Measurements from ENCODE around the gene ERI3.
"Not testable (repeated sequence)": the region's sequence is repeated elsewhere in the genome, so short reads cannot be mapped to it uniquely, and the experiment has no call there.

Gene ERI3

DNA sequence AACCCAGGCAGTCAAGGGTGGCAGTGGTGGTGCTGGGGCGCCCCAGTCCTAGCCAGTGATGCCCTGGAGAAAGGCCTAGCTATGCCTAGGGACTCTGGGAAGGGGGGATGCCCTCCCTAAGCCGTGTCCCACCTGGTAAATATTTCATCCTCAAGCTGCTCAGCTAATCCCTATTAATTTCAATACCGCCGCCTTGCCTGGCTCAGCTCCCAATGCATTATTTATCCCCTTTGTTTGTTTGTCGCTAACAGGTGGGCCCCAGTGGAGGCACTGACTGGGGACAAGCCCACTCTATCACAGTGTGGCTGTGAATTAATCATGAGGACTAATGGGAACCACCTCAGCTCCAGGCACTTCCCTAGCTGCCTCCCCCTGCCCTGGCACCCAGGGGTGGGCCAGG, 119.2 kb downstream of the ERI3 start:
- no peak for DNase-seq

- no peak for DNase-seq
Measured at GRCh38 chr1:44233593-44233992, 121.5 kb downstream of the ERI3 start.

- no peak for DNase-seq
Measured at GRCh38 chr1:44230796-44231195, 124.3 kb downstream of the ERI3 start.

DNA sequence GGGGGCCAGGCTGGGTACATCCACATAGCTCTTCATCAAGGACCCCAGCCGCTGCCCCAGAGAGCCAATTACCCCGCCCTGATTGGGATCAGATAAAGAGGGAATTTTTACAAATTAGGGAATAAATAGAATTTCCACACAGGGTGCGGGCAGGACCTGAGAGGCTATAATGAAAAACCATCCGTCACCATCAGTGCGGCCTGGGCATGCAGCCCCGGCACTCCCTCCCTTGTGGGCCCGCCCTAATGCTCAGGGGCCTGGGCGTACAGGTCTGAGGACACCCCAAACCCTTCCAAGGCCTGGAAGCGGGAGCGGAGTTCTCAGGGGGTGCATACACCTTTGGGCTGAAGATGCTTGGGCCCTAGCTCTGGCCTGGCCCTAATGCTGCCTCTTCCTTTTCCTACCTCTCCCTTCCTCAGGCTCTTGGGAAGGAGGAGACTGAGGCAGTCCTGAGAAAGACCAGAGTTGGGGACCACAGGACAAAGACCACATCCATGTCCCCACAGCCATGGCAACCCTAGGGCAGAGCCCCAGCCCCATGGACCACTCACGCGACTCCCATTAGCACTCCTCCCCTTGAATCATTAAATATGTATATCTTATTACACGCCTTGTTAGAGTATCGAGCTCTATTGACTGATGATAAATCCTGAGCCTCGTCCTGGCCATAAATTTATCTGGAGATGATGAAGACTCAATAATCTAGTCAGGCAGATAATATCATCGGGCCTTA, 125.5 kb downstream of the ERI3 start:
- no peak for DNase-seq

DNA sequence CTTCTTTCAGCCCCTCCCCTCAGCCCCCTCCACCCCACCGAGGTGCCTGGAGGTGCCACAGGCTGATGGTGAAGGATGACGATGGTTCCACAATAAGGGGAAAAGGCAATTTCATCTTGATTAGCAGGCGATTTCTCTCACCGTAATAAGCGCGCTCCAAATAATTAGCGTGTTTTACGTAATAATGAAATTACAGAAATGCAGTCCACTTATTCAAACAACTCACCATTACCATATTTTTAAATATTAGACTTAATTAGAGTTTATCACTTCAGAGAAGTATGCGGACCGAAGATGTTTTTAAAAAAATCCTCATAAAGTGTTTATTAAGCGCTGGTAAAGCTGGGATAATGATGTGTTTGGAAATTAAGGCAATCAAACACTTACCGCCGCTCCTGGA, 126.8 kb downstream of the ERI3 start:
- no peak for DNase-seq

- no peak for DNase-seq
Measured at GRCh38 chr1:44227211-44227610, 127.8 kb downstream of the ERI3 start.

DNA sequence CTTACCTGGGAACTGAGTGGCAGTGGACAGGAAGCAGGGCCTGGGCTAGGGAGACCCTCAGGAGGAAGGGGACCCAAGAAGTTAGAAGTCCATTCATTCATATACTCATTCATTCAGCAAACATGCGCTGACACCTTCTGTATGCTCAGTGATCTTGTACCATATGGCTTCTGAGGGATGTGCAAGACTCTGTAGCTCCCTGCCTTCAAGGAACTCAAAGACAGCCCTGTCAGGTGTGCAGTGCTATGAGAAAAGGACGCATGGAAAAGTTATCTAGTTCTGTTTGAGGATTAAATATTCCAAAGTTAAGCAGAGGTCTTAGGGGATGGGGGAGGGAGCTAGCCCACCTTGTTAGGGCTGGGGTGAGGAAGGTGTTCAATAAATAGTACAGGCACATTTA, 129.3 kb downstream of the ERI3 start:
- no peak for DNase-seq

- no peak for DNase-seq
Measured at GRCh38 chr1:44223187-44223610, 131.9 kb downstream of the ERI3 start.

DNA sequence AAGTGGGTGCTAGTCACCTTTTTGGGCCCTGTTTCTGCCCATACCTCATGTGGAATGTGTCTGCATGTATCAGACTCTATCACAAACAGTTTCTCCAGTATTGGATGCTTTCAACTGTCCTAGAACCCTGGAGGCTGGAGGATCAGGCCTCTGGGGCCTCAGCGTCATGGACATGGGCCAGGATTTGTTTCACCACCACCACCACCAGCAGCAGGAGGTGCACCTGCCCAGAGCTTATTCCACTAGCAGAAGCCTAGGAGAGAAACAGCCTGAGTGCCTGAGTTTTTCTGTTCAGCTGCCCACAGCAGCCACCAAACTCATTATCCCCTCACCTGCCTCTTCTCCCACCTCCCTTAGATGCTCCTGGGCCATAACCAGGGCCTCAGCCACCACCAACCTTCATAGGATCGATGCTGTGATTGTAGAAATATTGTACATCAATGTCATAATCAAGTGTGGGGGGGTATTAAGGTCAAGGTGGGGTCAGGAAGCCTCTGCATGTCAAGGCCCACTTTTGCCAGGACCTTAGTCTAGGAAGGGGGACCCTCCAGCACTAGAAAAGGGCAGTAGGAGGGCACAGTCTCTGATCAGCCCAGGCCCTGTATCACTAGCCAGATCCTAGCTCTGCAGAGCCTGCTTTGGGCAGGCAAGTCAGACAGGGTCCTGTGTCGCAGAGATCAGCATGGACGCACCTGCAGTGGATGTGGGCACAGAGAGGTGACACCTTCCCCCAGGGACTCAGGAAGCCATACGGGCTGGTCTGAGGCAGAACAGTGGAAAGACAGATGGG, 132.5 kb downstream of the ERI3 start:
- no peak for DNase-seq

DNA sequence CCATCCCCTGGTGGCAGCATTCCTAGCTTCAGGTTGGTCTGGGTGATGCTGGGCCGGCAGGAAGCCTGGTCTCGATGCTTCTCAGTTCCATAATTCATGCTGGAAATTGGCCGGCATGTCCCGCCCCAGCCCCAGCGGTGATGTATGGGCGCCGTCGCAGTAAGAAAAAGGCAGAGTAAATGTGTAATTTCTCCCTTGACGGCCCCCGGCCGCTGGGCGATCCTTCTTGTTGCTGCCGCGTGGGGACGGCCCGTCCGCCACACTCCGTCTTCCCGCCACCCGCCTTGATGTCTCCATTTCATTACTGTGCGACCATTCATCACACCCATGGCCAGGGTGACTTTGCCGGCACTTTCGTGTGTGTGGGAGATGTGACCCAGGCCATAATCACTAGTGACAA, 133.3 kb downstream of the ERI3 start:
- no peak for DNase-seq

DNA sequence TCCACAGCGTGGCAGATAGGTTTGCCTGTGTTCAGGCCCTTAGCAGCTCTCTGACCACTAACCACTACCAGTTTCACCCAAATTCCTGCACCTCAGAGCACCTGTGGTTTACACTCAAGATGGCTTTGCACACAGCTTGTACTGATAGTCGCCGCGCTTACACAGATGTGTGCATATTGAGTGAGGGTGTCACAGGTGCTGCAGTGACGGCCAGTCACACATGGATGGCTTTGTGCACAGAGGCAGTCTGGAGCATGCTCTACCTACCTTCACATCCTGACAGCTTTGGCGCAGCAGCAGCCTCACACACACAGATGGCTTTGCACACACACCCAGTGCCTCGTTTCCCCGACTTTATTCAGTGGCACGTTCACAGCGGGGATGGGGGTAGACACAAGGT, 134.3 kb downstream of the ERI3 start:
- no peak for DNase-seq

DNA sequence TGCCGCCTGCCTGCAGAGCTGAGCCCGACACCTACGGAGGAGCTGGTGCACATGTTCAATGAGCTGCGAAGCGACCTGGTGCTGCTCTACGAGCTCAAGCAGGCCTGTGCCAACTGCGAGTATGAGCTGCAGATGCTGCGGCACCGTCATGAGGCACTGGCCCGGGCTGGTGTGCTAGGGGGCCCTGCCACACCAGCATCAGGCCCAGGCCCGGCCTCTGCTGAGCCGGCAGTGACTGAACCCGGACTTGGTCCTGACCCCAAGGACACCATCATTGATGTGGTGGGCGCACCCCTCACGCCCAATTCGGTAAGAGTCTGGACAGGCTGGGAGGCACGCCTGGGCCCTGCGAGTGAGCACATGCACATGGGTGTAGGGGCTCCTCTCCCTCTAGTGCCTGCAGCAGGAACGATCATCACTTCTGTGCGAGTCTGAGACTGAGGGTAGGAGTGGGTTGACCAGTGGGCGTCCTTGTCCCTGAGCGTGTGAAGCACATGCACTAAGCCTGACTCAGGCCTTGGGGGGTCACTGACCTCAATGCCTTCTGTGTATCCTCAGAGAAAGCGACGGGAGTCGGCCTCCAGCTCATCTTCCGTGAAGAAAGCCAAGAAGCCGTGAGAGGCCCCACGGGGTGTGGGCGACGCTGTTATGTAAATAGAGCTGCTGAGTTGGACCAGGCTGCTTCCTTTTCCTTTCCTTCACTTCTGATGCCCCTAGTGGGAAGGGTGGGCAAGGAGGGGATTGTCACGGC, 134.9 kb downstream of the ERI3 start:
- DNase-seq: no peak

- DNase-seq: no peak
Measured at GRCh38 chr1:44219301-44219626, 135.8 kb downstream of the ERI3 start.

- DNase-seq: no peak
Measured at GRCh38 chr1:44218503-44219300, 136.4 kb downstream of the ERI3 start.

- DNase-seq: peak in 12 of 14 donors; percentile 15 to 68 (median 48)
Measured at GRCh38 chr1:44217809-44218410, 137.1 kb downstream of the ERI3 start.

DNA sequence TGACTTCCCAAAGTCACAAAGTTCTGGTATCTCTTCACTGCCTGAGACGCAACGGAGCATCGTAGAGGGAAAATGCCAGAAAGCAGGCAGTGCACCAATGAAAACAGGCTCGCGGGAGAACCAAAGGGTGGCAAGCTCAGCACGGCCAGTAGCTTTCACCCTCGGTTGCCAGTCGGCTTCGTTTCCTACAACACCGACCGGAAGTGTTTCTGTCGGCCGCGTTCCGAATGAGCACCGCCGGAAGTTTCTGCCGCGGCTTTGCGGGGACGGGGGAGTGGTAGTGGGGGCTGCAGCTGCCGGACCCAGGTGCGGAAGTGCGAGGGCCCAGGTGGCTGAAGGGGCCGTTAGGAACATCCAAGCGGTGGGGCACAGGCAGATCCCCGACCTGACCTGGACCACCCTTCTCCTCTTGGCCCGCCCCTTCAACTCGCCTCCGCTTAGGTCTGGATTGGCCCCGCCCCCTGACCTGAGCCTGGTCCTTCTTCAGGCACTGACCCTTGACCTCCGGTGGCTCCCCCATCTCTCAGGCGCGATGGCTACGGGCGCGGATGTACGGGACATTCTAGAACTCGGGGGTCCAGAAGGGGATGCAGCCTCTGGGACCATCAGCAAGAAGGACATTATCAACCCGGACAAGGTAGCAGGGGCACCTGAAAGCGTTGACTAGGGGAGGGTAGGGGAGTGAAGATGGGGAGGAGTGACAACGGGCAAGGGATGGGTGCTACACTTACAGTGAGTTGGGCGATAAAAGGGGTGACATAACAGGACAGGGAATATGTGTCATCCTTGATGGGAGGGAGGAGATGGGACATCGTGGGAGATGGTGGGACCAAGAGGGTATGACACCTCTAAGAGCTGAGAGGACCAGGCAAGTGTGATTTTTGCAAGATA, 141.6 kb downstream of the ERI3 start, which contains the start of gene DMAP1:
Gene DMAP1 (plus strand): TSS at position 250 of the 891 bp plus-strand sequence. CDS start 283 bp downstream, at position 533.
- peak in 13 of 14 donors; percentile 66 to 92 (median 83) for DNase-seq

DNA sequence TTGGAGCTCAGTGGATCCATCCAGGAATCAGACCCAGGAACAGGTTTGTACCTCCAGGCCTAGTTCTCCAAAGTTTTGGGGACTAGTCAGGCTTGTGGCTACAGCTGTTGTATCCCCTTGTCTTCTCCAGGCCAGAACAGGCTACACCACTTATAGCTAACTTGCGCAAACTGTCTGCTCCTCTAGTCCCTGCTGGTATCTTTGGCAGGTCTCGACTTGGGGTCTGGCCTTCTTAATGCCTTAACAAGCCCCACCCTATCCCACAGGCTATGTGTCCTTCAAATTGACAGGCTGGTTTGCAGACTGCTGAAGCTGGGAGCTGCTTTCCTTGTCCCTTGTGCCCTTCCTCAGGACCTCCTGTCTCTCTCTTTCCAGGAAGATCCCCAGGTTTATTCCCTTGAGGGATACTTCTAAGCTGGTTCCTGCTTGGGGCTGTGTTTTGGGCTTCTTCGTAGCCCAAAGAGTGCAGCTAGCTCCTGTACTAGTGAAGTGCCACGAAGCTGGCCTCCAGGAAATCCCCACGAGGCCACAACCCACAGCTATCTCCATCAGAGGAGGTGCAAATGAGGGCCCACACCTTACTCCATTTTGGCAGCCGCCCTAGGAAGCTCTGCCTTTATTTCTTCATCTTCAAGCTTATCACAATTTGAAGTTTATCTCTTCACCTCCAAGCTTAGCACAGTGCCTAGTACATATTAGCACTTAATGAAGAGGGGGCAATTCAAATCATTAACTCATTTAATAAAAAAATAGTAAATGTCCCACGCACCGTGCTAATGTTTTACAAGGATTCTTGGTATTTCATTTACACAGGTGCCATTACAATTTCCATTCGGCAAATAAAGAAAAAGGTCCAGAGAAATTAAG, 142.5 kb downstream of the ERI3 start:
- DNase-seq: no peak

GRCh38 chr1:44210595-44210994, 144.5 kb downstream of the ERI3 start:
- DNase-seq: no peak

GRCh38 chr1:44208226-44208625, 146.8 kb downstream of the ERI3 start:
- no peak for DNase-seq

DNA sequence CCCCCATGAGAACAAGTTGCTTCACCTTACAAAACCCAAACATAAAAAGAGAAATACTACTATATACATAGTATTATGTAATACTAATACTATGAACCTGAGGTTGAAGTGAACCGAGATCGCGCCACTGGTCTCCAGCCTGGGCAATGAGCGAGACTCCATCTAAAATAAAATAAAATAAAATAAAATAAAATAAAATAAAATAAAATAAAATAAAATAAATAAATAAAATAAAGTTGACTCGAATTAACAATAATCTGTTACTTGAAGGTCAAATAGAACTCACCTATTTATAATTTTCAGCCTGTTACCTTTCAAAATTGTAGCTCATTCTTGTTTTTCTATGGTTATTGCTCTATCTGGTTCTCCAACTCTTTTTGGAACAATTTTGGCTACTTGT, 148.5 kb downstream of the ERI3 start:
- not testable (repeated sequence) for DNase-seq
